H1 (cell line): ENCODE results near the gene PRSS2. TPM values are rescaled to one million over a fixed set of nuclear protein-coding genes. Genes with fewer than 3 reads are reported as not detected.

Source experiments
- CTCF ChIA-PET: fragments of 300-600 bp; sonication (Branson Sonifier 250); formaldehyde crosslinking; loops from one replicate; lab custom pipeline; 2021; ENCODE audit not compliant: partially characterized antibody; lab: Charles Lee
- POLR2A ChIA-PET: fragments of 300-600 bp; sonication (Branson Sonifier 250); formaldehyde crosslinking; loops from one replicate; lab custom pipeline; 2021; ENCODE audit warnings: inconsistent platforms; ENCODE audit not compliant: partially characterized antibody; lab: Charles Lee
- DNase-seq, 2 experiments: peaks; one replicate each; pipeline versions ENCODE4 v3.0.0 to v3.0.0-alpha.2; 2010 to 2022; ENCODE audit warnings: low spot score in 2 of 2, low read depth in 1 of 2, mixed read lengths in 1 of 2
- FAIRE-seq: peaks from 2 replicates; lab custom pipeline; 2011; peaks lifted over from hg19 to GRCh38; lab: Jason Lieb, UNC
- H2AFZ ChIP-seq: 2 replicates; pipeline ENCODE4 v1.8.1; 2012; ENCODE audit warnings: low read length, inconsistent platforms
- H2AK5ac ChIP-seq: 2 replicates; pipeline ENCODE4 v1.6.1; 2013; ENCODE audit warnings: low read depth, low read length
- H2BK120ac ChIP-seq: replicated peaks from 2 replicates; pipeline ENCODE3; 2013; ENCODE audit warnings: low read depth, low read length, inconsistent platforms
- H2BK12ac ChIP-seq: 2 replicates; pipeline ENCODE4 v1.6.1; 2013; ENCODE audit warnings: low read depth, low read length
- H2BK15ac ChIP-seq: 2 replicates; pipeline ENCODE4 v1.6.1; 2013; ENCODE audit warnings: low read length
- H2BK20ac ChIP-seq: 2 replicates; pipeline ENCODE4 v1.6.1; 2013; ENCODE audit warnings: low read length
- H2BK5ac ChIP-seq: 2 replicates; pipeline ENCODE4 v1.6.1; 2013; ENCODE audit warnings: low read depth, low read length
- H3K14ac ChIP-seq: 2 replicates; pipeline ENCODE4 v1.6.1; 2013; ENCODE audit warnings: inconsistent platforms; ENCODE audit not compliant: insufficient read length
- H3K18ac ChIP-seq: 2 replicates; pipeline ENCODE4 v1.6.1; 2013; ENCODE audit warnings: low read length; ENCODE audit errors: extremely low read depth
- H3K23ac ChIP-seq: 2 replicates; pipeline ENCODE4 v1.6.1; 2013; ENCODE audit warnings: inconsistent platforms; ENCODE audit not compliant: insufficient read length
- H3K23me2 ChIP-seq: 2 replicates; pipeline ENCODE4 v1.6.1; 2013; ENCODE audit warnings: low read depth, low read length
- H3K27ac ChIP-seq: 2 replicates; pipeline ENCODE4 v1.6.1; 2011; ENCODE audit warnings: low read depth, low read length, inconsistent platforms
- H3K27me3 ChIP-seq, 4 experiments: replicated peaks in 1 of 4; 1 replicate in 1 of 4; 2 replicates in 3 of 4; pipeline versions ENCODE4 v1.6.1 to v1.8.1; 2011 to 2013; ENCODE audit warnings: low read length in 3 of 4, mild to moderate bottlenecking in 3 of 4, inconsistent platforms in 2 of 4, mixed read lengths in 2 of 4, moderate library complexity in 1 of 4; ENCODE audit not compliant: control insufficient read depth in 3 of 4, insufficient read depth in 3 of 4; ENCODE audit errors: extremely low read depth in 1 of 4
- H3K36me3 ChIP-seq, 4 experiments: 2 replicates each; pipeline versions ENCODE4 v1.6.1 to v1.8.1; 2011 to 2013; ENCODE audit warnings: mild to moderate bottlenecking in 4 of 4, low read length in 3 of 4, moderate library complexity in 2 of 4, control low read depth in 1 of 4, inconsistent platforms in 1 of 4; ENCODE audit not compliant: insufficient read depth in 4 of 4, control insufficient read depth in 2 of 4
- H3K4ac ChIP-seq: replicated peaks from 2 replicates; pipeline ENCODE3; 2013; ENCODE audit warnings: low read length, low read depth, mixed read lengths, inconsistent platforms; ENCODE audit not compliant: insufficient read length
- H3K4me1 ChIP-seq, 4 experiments: replicated peaks in 1 of 4; 1 replicate in 1 of 4; 2 replicates in 3 of 4; pipeline versions ENCODE4 v1.6.1 to v1.8.1; 2011 to 2013; ENCODE audit warnings: low read length in 3 of 4, inconsistent platforms in 2 of 4, mixed read lengths in 1 of 4; ENCODE audit not compliant: insufficient read depth in 4 of 4, control insufficient read depth in 3 of 4
- H3K4me2 ChIP-seq, 2 experiments: 2 replicates each; pipeline versions ENCODE4 v1.6.1 to v1.8.1; 2011 to 2013; ENCODE audit warnings: low read depth in 2 of 2, low read length in 2 of 2, control low read depth in 1 of 2, inconsistent platforms in 1 of 2, mild to moderate bottlenecking in 1 of 2; ENCODE audit not compliant: insufficient read depth in 1 of 2
- H3K4me3 ChIP-seq, 4 experiments: fragments of 200-600, 300-600 bp in 1 of 4; sonication (generic), shearing (Covaris generic), sonication (Bioruptor Twin) in 1 of 4; 2 replicates each; pipeline versions ENCODE4 v1.5.1 to v1.8.1; 2011 to 2016; ENCODE audit warnings: low read length in 4 of 4, low read depth in 3 of 4, control low read depth in 2 of 4, inconsistent platforms in 2 of 4, mild to moderate bottlenecking in 2 of 4, mixed read lengths in 1 of 4, moderate library complexity in 1 of 4; ENCODE audit not compliant: insufficient read depth in 2 of 4; ENCODE audit errors: extremely low read depth in 1 of 4
- H3K56ac ChIP-seq: replicated peaks from 2 replicates; pipeline ENCODE3; 2013; ENCODE audit warnings: low read depth, mild to moderate bottlenecking, mixed read lengths, low read length, inconsistent platforms; ENCODE audit not compliant: insufficient read length
- H3K79me1 ChIP-seq: 2 replicates; pipeline ENCODE4 v1.6.1; 2013; ENCODE audit warnings: low read depth, low read length, control low read depth
- H3K79me2 ChIP-seq, 2 experiments: 2 replicates each; pipeline versions ENCODE4 v1.6.1 to v1.8.1; 2012 to 2013; ENCODE audit warnings: low read length in 2 of 2, mild to moderate bottlenecking in 2 of 2, inconsistent platforms in 1 of 2; ENCODE audit not compliant: insufficient read depth in 2 of 2, control insufficient read depth in 1 of 2
- H3K9ac ChIP-seq, 4 experiments: replicated peaks in 1 of 4; 1 replicate in 1 of 4; 2 replicates in 3 of 4; pipeline versions ENCODE4 v1.6.1 to v1.8.1; 2011 to 2013; ENCODE audit warnings: low read depth in 3 of 4, low read length in 3 of 4, control low read depth in 2 of 4, mild to moderate bottlenecking in 2 of 4, moderate library complexity in 2 of 4, inconsistent platforms in 1 of 4; ENCODE audit errors: extremely low read depth in 1 of 4
- H3K9me3 ChIP-seq, 2 experiments: 2 replicates each; pipeline versions ENCODE4 v1.6.1 to v1.8.1; 2012 to 2013; ENCODE audit warnings: mild to moderate bottlenecking in 2 of 2, moderate library complexity in 2 of 2, control low read depth in 1 of 2, inconsistent platforms in 1 of 2, low read depth in 1 of 2, low read length in 1 of 2, mixed read lengths in 1 of 2; ENCODE audit not compliant: insufficient read depth in 2 of 2
- H4K20me1 ChIP-seq, 2 experiments: replicated peaks in 1 of 2; 2 replicates each; pipeline versions ENCODE3 to v1.8.1; 2011 to 2013; ENCODE audit warnings: inconsistent platforms in 2 of 2, low read length in 2 of 2, mild to moderate bottlenecking in 1 of 2; ENCODE audit not compliant: insufficient read depth in 2 of 2, control insufficient read depth in 1 of 2
- H4K5ac ChIP-seq: 2 replicates; pipeline ENCODE4 v1.6.1; 2013; ENCODE audit warnings: low read length, low read depth, mixed read lengths, inconsistent platforms; ENCODE audit not compliant: insufficient read length
- H4K8ac ChIP-seq: 2 replicates; pipeline ENCODE4 v1.8.0; 2013; ENCODE audit warnings: mild to moderate bottlenecking, moderate library complexity, low read length, inconsistent platforms; ENCODE audit not compliant: insufficient read depth; ENCODE audit errors: extremely low read depth
- H4K91ac ChIP-seq: replicated peaks from 2 replicates; pipeline ENCODE3; 2013; ENCODE audit warnings: low read length, mixed read lengths, inconsistent platforms; ENCODE audit not compliant: insufficient read length
- ASH2L ChIP-seq: fragments of 200-600, 300-600 bp; sonication (generic); IDR thresholded peaks from one replicate; pipeline ENCODE4 v1.7.1; 2017; ENCODE audit warnings: low read length
- CEBPB ChIP-seq: IDR thresholded peaks from 2 replicates; pipeline ENCODE4 v1.6.1; 2012; ENCODE audit warnings: low read depth, low read length
- NRF1 ChIP-seq: IDR thresholded peaks from 2 replicates; pipeline ENCODE4 v1.6.1; 2011; ENCODE audit warnings: mild to moderate bottlenecking, low read depth, low read length, improper control_type of control experiment
- RAD21 ChIP-seq, 2 experiments: IDR thresholded peaks in 1 of 2; conservative IDR thresholded peaks in 1 of 2; 2 replicates each; pipeline ENCODE4 v1.6.1; 2011; ENCODE audit warnings: low read depth in 2 of 2, low read length in 2 of 2, improper control_type of control experiment in 1 of 2, inconsistent platforms in 1 of 2, mild to moderate bottlenecking in 1 of 2, moderate library complexity in 1 of 2
- WGBS, 2 experiments: shearing (Covaris generic) in 1 of 2; methylation state at CpG; one replicate each; pipeline versions ENCODE4 v1.1.6 to v1.1.7; 2013 to 2015; ENCODE audit warnings: low lambda C conversion rate in 2 of 2, mixed read lengths in 2 of 2, inconsistent platforms in 1 of 2, low coverage in 1 of 2, missing lambda C conversion rate in 1 of 2; ENCODE audit not compliant: insufficient replicate concordance in 2 of 2, insufficient coverage in 1 of 2, insufficient read length in 1 of 2; ENCODE audit errors: extremely low coverage in 1 of 2, missing lambda C conversion rate in 1 of 2; 5-methylcytosine and 5-hydroxymethylcytosine counted together
- polyA plus RNA-seq, 7 experiments: library from polyadenylated mRNA; depleted of rRNA in 3 of 7; stranded (reverse) in 5 of 7; unstranded in 2 of 7; fragments of >200 nt in 5 of 7; fragments of 200-250 nt in 2 of 7; gene quantifications; 1 replicate in 5 of 7; 2 replicates in 1 of 7; 4 replicates in 1 of 7; pipeline versions ENCODE4 v1.2.1 to v1.2.3, GENCODE V29; 2011 to 2013; ENCODE audit warnings: missing spikeins in 2 of 7, mixed read lengths in 2 of 7
- total RNA-seq: library from RNA; stranded (reverse); fragmentation: NEBNext Ultra II Directional; extraction: Animal tissue kit (Norgen Biotek cat#: 25700); gene quantifications from 2 replicates; pipeline ENCODE4 v1.2.1, GENCODE V29; 2021
- TF ChIP-seq, protein P1 (sequence below), 3 experiments: IDR thresholded peaks; 1 replicate in 2 of 3; 2 replicates in 1 of 3; pipeline versions ENCODE4 v1.5.1 to v1.6.1; 2011; ENCODE audit warnings: low read length in 3 of 3, mild to moderate bottlenecking in 3 of 3, inconsistent platforms in 2 of 3, low read depth in 1 of 3, moderate library complexity in 1 of 3; ENCODE audit not compliant: insufficient read depth in 1 of 3; ENCODE audit errors: control extremely low read depth in 1 of 3
- TF ChIP-seq, protein P2 (sequence below): IDR thresholded peaks from 2 replicates; pipeline ENCODE4 v1.6.1; 2012; ENCODE audit warnings: inconsistent platforms

The PRSS2 gene
- total and polyA plus RNA-seq, 2 of the 8 experiments (the other 6 are each of a cell fraction or from before 2014, with no cell fraction given) = not detected

DNA sequence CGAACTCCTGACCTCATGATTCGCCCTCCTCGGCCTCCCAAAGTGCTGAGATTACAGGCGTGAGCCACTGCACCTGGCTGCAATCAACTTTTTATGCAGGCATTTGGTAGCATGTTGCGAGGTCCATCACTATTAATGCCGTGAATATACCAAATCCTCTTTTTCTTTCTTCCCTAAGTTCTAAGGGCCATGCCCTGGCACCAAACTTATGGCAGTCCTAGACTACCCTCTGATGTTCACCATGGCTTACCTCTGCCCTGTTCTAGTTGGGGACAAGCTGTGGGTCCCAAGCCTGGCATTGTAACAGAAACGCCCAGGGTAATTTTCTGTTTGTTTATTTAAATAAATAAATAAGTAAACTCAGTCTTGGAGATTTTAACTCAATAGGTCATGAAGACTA lies 13.3 kb downstream of the PRSS2 start:
- Histone ChIP-seq H3K4me3 (no peak overlapping the region), H3K14ac (no peak overlapping the region), H3K36me3 (no peaks in the 10 kb centered on the region), H3K27me3 (no peaks in the 10 kb centered on the region), H4K91ac (no peak overlapping the region), H3K9me3 (no peaks in the 10 kb centered on the region), H2AFZ (no peak overlapping the region), H3K18ac (no peak overlapping the region), H2BK15ac (no peak overlapping the region), H4K8ac (no peak overlapping the region), H3K27ac (no peak overlapping the region), H3K9ac (no peak overlapping the region), H4K5ac (no peak overlapping the region), H3K79me1 (no peaks in the 10 kb centered on the region), H2BK12ac (no peak overlapping the region), H2BK5ac (no peak overlapping the region), H3K79me2 (no peaks in the 10 kb centered on the region), H3K4me2 (no peak overlapping the region), H4K20me1 (no peaks in the 10 kb centered on the region), H2BK20ac (no peak overlapping the region), H3K23ac (no peak overlapping the region), H2AK5ac (no peak overlapping the region), H3K56ac (no peak overlapping the region), H3K23me2 (no peaks in the 10 kb centered on the region), H3K4me1 (no peaks in the 10 kb centered on the region; a peak in 1 of 7 replicates), H2BK120ac (no peak overlapping the region), H3K4ac (no peak overlapping the region)
- ChIA-PET POLR2A (interaction anchor here (0.6 to 1.1 kb wide), 3 partner anchors 152 to 249 kb away, joined by 3 to 4 read pairs (median 3); no protein-coding TSS in a partner anchor), CTCF (interaction anchor here (0.6 to 24.1 kb wide), 30 partner anchors 11 to 461 kb away, joined by 3 to 430 read pairs (median 6); partner anchors contain the start of gene PRSS2)
- 89% methylated on average over 6 of the region's 7 CpGs; no CpG with 5 or more reads in 1 of the 2 experiments for WGBS, 2 experiments
- TF ChIP-seq, protein P1, sequence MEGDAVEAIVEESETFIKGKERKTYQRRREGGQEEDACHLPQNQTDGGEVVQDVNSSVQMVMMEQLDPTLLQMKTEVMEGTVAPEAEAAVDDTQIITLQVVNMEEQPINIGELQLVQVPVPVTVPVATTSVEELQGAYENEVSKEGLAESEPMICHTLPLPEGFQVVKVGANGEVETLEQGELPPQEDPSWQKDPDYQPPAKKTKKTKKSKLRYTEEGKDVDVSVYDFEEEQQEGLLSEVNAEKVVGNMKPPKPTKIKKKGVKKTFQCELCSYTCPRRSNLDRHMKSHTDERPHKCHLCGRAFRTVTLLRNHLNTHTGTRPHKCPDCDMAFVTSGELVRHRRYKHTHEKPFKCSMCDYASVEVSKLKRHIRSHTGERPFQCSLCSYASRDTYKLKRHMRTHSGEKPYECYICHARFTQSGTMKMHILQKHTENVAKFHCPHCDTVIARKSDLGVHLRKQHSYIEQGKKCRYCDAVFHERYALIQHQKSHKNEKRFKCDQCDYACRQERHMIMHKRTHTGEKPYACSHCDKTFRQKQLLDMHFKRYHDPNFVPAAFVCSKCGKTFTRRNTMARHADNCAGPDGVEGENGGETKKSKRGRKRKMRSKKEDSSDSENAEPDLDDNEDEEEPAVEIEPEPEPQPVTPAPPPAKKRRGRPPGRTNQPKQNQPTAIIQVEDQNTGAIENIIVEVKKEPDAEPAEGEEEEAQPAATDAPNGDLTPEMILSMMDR (IDR thresholded peaks at IDR 0.05; ENCODE audit: control extremely low read depth in 1 of 3, insufficient read depth in 1 of 3, low read depth in 1 of 3, low read length in 3 of 3) = peak; percentile 17 to 39 (median 25)
- TF ChIP-seq RAD21 (IDR thresholded peaks at IDR 0.05 in 1 of 2, conservative IDR thresholded peaks at IDR 0.05 in 1 of 2; ENCODE audit: low read depth in 2 of 2, low read length in 2 of 2) (peak; percentile 54 to 71), ASH2L (no peak), CEBPB (no peak), NRF1 (no peak)
- TF ChIP-seq, protein P2, sequence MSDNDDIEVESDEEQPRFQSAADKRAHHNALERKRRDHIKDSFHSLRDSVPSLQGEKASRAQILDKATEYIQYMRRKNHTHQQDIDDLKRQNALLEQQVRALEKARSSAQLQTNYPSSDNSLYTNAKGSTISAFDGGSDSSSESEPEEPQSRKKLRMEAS = no peak
- no peak for DNase-seq
- FAIRE-seq = no peak
